Loucy (cell line): ENCODE measurements around the gene BTNL3.

Experiments used
- EZH2phosphoT487 ChIP-seq: fragments of 200-600 bp; IDR thresholded peaks from 2 replicates; pipeline ENCODE4 v1.6.1; 2018; ENCODE audit warnings: antibody characterized with exemption, mild to moderate bottlenecking, moderate library complexity, borderline replicate concordance
- TF ChIP-seq, protein P1 (sequence below): fragments of 200-600 bp; sonication (generic); conservative IDR thresholded peaks from 2 replicates; pipeline ENCODE4 v1.5.1; 2014; ENCODE audit warnings: mild to moderate bottlenecking, antibody characterized with exemption, low read length

DNA sequence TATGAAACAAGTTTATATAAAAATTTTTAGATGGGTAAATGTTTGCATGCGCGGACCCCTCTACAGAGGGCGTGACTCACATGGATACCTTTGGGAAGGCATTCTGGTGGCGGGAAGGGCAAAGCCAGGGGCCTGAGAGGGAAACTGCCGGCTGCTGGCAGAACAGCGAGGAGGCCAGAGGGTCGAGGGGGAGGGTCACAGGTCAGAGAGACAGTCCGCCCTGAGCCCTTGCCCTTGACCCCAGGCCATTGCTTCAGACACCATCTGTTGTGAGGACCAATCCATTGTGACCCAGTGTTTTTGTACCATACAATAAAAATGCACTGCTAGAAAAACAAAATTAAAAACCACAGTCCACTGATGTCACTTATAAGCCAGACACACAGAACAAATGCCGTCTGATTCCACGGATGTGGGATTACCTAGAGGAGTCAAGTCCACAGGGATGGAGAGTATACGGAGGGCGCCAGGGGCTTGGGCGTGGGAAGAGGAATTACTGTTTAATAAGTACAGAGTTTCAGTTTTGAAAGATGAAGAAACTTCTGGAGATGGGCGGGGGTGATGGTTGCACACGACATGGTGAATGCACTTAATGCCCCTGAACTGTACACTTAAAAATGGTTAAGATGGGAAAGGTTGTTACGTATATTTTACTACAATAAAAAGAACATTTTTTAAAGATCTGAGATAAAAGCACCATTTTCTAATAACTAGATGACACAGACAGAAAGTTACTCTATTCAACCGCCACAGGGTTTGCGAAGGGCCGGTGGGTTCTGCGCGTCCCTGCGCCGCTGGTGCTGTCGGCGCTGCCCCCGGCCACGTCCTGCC is 63.4 kb downstream of the BTNL3 start:
- TF ChIP-seq, protein P1, sequence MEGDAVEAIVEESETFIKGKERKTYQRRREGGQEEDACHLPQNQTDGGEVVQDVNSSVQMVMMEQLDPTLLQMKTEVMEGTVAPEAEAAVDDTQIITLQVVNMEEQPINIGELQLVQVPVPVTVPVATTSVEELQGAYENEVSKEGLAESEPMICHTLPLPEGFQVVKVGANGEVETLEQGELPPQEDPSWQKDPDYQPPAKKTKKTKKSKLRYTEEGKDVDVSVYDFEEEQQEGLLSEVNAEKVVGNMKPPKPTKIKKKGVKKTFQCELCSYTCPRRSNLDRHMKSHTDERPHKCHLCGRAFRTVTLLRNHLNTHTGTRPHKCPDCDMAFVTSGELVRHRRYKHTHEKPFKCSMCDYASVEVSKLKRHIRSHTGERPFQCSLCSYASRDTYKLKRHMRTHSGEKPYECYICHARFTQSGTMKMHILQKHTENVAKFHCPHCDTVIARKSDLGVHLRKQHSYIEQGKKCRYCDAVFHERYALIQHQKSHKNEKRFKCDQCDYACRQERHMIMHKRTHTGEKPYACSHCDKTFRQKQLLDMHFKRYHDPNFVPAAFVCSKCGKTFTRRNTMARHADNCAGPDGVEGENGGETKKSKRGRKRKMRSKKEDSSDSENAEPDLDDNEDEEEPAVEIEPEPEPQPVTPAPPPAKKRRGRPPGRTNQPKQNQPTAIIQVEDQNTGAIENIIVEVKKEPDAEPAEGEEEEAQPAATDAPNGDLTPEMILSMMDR: no peak
- TF ChIP-seq EZH2phosphoT487: no peak
